Dendritic cell treated with granulocyte-macrophage colony-stimulating factor and Interleukin-4, amounts not matched to agents 40 ng/mL and 50 ng/mL, for 4 days (primary cell): ENCODE results near the gene PCSK6.

Experiments used
- H3K27ac Mint-ChIP-seq: one replicate; pipeline ENCODE4 v1.8.0; 2022; ENCODE audit warnings: mild to moderate bottlenecking, mixed read lengths
- H3K27me3 Mint-ChIP-seq: one replicate; pipeline ENCODE4 v1.8.0; 2022; ENCODE audit warnings: mild to moderate bottlenecking, mixed read lengths
- H3K36me3 Mint-ChIP-seq: one replicate; pipeline ENCODE4 v1.8.0; 2022; ENCODE audit warnings: low read depth, mixed read lengths
- H3K4me1 Mint-ChIP-seq: one replicate; pipeline ENCODE4 v1.8.0; 2022; ENCODE audit warnings: low read depth, mixed read lengths
- H3K4me3 Mint-ChIP-seq: one replicate; pipeline ENCODE4 v1.8.0; 2022; ENCODE audit warnings: mild to moderate bottlenecking, moderate library complexity, mixed read lengths
- H3K9me3 Mint-ChIP-seq: one replicate; pipeline ENCODE4 v1.8.0; 2022; ENCODE audit warnings: mixed read lengths
- intact Hi-C: fragments of 100-400 bp; cut with micrococcal nuclease; formaldehyde crosslinking; loops from one replicate; pipeline ENCODE4 v1.15.0; 2022

PCSK6 gene

DNA sequence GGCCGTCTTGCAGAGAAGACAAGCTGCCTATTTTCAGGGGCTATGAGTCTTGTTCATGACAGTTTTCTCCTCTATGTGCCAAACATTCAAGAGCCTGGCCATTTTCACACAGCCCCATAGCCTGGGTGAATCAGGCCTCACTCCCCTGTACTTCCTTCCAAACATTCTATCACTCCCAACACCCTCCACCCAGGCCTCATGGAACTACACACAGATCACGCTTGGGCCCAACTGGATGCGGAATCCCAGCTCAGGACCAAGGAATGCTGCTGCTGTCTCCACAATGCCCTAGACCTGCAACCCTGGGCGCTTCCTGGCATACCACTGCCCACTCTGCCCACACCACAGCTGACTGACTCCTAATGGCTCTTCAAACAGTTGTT is 39.4 kb upstream of the PCSK6 start:
- Mint-ChIP-seq H3K27me3 (peaks cover 1% of the 10 kb centered on the region), H3K36me3 (no peaks in the 10 kb centered on the region), H3K4me3 (no peak overlapping the region), H3K9me3 (no peaks in the 10 kb centered on the region), H3K27ac (no peak overlapping the region), H3K4me1 (peaks cover 5% of the 10 kb centered on the region)
- intact Hi-C loops: no loop called here

DNA sequence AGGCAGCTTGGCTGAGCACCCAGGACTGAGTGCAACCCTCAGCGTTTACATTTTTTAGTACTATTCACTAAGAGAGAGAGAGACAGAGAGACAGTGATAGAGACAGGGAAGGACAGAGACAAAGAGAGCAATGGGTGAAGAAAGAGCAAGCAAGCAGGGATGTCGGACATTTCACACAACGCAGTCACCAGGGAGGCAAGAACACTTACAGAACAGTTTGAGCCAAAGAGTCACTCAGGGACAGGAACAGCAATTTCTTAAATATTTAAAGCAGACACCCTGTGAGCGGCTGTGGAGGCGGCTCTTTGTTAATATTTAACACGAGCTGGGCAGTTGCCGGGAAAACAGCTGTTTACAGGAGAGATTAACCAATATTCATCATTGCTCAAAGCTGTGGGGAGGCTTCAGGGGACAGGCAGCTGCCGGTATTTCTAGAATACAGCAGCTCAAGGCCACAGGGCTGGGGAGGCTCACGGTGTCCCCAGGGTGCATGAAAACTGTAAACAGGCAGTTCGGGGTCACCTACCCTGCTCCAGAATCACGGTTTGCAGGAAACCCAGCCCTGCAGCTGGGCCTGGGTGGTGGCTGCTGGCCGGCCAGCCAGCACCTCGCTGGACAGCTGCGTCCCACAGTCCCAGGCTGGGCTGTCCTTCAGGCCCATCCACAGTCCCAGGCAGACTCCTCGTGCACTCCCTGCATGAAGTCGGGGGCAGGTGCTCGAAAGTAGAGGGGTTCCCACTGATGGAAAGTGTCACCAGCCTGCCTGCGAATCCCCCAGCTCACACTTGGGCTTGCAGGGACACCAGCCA is 38.8 kb upstream of the PCSK6 start:
- Mint-ChIP-seq H3K36me3 (no peaks in the 10 kb centered on the region), H3K9me3 (no peaks in the 10 kb centered on the region), H3K4me1 (peaks cover 5% of the 10 kb centered on the region), H3K4me3 (no peak overlapping the region), H3K27ac (no peak overlapping the region), H3K27me3 (peaks cover 1% of the 10 kb centered on the region)
- intact Hi-C loops: no loop called here

DNA sequence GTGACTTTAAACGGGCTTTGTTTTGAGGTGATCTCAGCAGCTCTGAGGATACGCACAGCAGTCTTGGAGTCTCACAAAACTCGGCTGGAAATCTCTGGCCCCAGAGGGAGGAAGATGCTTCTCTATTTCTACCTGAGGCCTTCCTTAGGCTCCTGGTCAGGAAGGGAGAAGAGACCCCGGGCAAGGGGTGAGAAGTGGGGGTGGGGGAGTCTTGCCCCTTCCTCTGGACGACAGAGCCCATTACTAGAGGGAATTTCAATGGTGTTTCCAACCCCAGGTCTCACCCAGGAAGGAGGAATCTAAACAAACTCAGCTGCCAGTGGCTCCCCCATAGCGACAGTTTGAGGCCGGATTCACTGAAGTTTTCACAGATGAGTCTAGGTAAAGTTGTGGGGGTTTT is 37.4 kb upstream of the PCSK6 start:
- Mint-ChIP-seq H3K27ac (no peak overlapping the region), H3K4me3 (no peak overlapping the region), H3K9me3 (no peaks in the 10 kb centered on the region), H3K36me3 (no peaks in the 10 kb centered on the region), H3K4me1 (peaks cover 5% of the 10 kb centered on the region), H3K27me3 (peaks cover 1% of the 10 kb centered on the region)
- intact Hi-C loops: no loop called here

DNA sequence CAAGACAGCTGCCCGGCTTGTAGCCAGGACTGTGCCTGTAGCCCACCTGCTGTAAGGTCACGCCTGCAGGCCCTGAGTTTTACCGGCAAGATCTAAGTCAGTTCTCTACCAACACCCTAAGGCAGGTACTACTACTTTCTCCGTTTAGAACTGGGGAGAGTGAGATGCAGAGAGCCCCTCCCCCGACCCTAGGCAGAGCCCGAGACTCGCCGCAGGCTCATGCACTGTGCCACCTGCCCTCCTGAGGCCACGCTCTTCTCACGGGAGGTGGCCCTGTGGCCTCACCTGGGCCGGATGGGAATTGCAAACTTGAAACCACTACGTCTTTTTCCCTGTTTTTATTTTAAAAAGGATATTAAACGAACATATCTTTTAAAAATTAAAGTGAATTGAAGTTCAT is 36.9 kb upstream of the PCSK6 start:
- Mint-ChIP-seq H3K36me3 (no peaks in the 10 kb centered on the region), H3K27me3 (peaks cover 1% of the 10 kb centered on the region), H3K9me3 (no peaks in the 10 kb centered on the region), H3K27ac (no peak overlapping the region), H3K4me1 (peaks cover 8% of the 10 kb centered on the region), H3K4me3 (no peak overlapping the region)
- intact Hi-C loops: no loop called here

DNA sequence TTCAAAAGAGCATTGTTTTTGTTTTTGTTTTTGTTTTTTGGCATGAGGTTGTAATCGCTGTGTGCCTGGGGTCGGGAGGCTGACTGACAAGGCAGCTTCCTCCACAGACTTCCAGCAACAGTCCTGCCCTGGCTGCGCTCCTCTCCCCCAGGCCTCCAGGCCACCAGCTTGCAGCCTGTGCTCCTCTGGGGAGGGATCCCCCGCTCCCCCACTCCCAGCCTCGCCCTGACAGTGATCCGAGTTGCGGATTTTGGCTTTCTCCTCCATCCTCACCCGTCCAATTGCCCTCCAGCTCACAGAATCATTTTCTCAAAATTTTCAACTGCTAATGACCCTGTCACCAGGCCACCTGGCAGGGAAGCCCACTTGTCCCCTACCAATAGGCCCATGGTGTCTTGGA is 36.5 kb upstream of the PCSK6 start:
- Mint-ChIP-seq H3K36me3 (no peaks in the 10 kb centered on the region), H3K4me1 (peaks cover 12% of the 10 kb centered on the region), H3K27ac (no peak overlapping the region), H3K9me3 (no peaks in the 10 kb centered on the region), H3K27me3 (peaks cover 1% of the 10 kb centered on the region), H3K4me3 (no peak overlapping the region)
- intact Hi-C loops: no loop called here

DNA sequence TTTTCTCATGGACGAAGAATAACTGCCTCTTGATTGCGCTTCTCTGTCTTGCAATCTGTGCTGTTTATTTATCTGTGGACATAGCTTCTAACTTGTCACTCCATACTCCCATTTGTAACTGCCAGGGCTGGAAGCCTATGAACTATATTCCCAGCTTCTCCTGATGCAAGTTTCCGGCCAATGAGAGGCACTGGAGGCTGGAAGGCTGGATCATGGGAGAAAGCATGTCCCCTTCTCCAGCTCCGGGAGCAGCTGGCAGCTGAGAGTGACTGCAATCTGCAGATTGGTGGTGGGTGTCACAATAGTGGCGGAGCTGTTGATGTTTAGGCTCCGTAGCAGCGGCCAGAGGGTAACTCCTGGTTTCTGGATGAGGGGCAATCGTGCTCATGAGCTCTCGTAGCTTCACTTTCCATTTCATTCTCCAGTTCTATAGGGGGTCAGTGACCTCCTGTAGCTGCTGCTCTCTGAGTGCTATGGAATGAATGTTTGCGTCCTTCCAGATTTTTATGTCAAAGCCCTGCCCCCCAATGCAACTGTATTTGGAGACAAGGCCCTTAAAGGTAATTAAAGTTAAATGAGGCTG is 35.7 kb upstream of the PCSK6 start:
- Mint-ChIP-seq H3K9me3 (no peaks in the 10 kb centered on the region), H3K4me3 (no peak overlapping the region), H3K4me1 (peaks cover 20% of the 10 kb centered on the region), H3K27ac (no peak overlapping the region), H3K36me3 (no peaks in the 10 kb centered on the region), H3K27me3 (peaks cover 5% of the 10 kb centered on the region)
- intact Hi-C loops: no loop called here

DNA sequence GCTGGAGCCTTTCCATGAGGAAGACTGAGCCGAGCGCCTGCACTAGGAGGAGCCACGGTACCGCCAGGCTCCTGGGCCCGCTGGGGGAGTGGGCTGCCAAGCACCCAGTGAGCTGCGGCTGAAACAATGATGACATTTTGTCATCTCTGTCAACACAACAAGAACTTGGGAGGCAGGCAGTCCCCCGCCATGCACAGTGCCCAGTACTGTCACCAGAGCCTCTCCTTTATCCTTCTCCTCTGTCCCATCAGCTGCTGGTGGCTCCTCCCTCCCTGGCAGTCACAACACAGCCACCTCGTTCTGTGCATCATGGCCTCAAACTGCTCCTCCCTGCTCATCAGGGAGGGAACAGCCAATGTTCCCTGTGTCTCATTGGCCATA is 34.0 kb upstream of the PCSK6 start:
- no peak overlapping the region for H3K4me3 Mint-ChIP-seq
- H3K4me1 Mint-ChIP-seq: peaks cover 20% of the 10 kb centered on the region
- H3K36me3 Mint-ChIP-seq: no peaks in the 10 kb centered on the region
- H3K27me3 Mint-ChIP-seq: peaks cover 10% of the 10 kb centered on the region
- intact Hi-C loops: no loop called here
- H3K9me3 Mint-ChIP-seq: peaks cover 2% of the 10 kb centered on the region
- H3K27ac Mint-ChIP-seq: no peak overlapping the region

DNA sequence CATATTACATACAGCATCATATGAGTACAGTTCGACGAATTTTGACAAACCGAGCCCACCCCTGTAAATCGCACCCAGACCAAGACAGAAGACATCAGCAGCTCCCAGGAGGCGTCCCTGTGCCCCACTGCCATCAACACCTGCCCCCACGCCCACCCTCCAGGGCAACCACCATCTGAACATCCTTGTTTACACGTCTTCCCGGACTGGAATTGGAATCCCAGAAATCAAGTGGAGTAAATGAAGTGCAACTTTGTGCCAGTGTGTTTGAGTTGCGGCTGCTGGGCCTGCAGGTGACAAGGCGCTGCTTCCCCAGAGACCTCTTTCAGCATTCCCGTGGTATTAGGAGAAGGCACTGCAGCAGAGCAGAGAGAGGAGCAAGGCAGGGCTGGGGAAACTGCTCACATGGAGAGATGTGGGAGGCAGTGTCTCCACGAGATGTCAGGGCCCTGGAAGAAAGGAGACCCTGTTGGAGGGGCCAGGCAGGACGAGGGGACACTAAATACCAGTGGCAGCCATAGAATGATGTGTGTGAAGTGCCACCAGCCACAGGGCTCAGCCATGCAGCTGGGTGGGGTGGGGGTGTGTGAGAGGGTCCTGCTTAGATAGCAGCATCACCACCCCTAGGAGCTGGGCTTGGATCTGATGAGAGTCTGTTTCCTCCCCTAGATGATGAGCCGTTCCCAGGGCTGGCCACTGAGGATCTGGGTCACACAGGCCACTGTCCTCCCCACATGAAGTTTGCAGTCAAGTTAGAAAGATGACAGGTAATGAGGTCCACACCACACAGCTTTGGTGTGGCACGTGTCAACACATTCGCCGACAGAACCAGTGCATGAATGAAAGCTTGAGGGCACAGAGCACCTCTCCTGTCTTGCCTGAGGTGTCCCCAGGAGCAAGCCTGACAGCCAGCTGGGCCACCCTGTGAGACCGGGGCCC is 33.4 kb upstream of the PCSK6 start:
- Mint-ChIP-seq H3K9me3 (peaks cover 8% of the 10 kb centered on the region), H3K4me1 (peaks cover 17% of the 10 kb centered on the region), H3K36me3 (no peaks in the 10 kb centered on the region), H3K4me3 (no peak overlapping the region), H3K27ac (no peak overlapping the region), H3K27me3 (peaks cover 9% of the 10 kb centered on the region)
- intact Hi-C loops: no loop called here

DNA sequence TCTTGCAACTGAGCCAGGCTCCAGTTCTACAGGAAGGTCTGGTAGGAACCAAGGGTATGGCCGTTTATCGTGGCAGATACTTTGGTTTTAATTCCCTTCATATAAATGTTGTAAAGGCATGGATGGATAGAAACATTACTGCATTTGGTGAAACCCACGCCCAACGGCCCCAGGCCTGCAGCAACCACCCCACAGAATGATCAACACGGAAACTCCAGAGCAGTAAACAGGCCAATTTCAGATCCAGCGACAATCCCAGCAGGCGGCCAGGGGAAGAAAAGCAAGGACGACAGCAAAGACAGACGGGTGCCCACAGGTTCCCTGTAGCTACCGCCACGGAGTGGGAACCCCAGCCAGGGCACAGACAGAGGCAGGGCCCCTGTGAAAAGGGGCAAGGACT is 32.6 kb upstream of the PCSK6 start:
- Mint-ChIP-seq H3K27ac (no peak overlapping the region), H3K9me3 (peaks cover 16% of the 10 kb centered on the region), H3K4me3 (no peak overlapping the region), H3K36me3 (no peaks in the 10 kb centered on the region), H3K27me3 (peaks cover 9% of the 10 kb centered on the region), H3K4me1 (peaks cover 15% of the 10 kb centered on the region)
- intact Hi-C loops: no loop called here

DNA sequence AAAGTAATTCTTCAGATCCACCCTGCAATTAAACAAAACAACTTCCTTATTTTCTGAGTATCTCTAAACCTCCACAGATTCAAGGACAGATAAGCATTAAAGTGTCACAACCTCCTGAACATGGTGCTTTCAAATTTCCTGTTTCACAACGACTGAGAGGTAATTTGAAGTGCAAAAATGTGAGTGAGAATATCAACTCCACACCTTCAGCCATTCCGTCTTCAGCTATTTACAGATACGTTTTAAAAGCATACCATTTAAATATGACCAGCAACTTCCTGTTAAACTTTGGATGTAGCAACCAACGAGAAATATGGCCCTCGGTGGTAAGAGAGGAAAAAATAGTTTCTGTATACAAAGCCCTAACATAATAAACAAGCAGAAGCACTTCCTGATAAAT is 32.1 kb upstream of the PCSK6 start:
- H3K36me3 Mint-ChIP-seq: no peaks in the 10 kb centered on the region
- peaks cover 21% of the 10 kb centered on the region for H3K9me3 Mint-ChIP-seq
- intact Hi-C loops: no loop called here
- no peak overlapping the region for H3K4me3 Mint-ChIP-seq
- H3K27me3 Mint-ChIP-seq: peaks cover 9% of the 10 kb centered on the region
- H3K4me1 Mint-ChIP-seq: peaks cover 15% of the 10 kb centered on the region
- no peak overlapping the region for H3K27ac Mint-ChIP-seq

DNA sequence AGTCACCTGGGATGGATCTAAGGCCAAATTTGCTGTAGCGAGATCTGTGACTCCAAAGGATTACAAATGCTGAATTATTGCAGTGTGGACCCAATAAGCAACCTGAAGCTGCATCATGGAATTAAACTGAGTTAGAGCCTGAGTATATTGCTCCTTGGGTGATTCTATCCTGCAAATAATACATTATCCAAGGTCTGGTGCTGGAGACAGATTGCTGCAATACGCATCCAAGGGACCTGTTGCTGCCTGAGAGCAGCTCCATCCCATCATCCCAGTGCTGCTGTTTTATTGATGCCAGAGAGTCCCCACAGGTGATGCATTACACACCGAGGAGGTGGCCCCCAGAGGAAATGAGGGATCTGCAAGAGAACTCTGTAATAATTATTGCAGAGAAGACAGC is 31.6 kb upstream of the PCSK6 start:
- no peak overlapping the region for H3K27ac Mint-ChIP-seq

DNA sequence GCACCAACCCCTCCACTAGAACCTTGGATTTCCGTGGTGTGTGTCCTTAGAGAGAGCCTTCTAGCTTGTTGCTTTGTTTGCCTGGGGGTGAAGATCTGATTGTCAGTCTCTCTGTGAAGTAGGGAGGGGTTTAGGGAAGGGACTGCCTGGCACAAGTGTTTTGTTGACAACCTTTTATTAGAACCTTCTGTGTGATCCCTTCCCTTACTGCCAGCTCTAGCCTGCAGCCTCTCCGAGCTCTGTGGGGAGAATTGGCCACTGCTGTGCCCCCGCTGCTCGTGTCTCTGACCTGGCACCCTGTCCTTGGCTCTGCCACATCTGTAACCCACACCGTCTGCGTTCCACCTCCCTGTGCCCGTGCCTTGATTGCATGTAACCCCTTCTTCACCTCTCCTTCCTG is 30.9 kb upstream of the PCSK6 start:
- Mint-ChIP-seq H3K9me3 (peaks cover 33% of the 10 kb centered on the region), H3K4me1 (peaks cover 15% of the 10 kb centered on the region), H3K4me3 (no peak overlapping the region), H3K36me3 (no peaks in the 10 kb centered on the region), H3K27ac (no peak overlapping the region), H3K27me3 (peaks cover 9% of the 10 kb centered on the region)
- intact Hi-C loops: no loop called here

More for the DNA sequence above, 31.6 kb upstream of the PCSK6 start:
- intact Hi-C loops: no loop called here
- Mint-ChIP-seq H3K36me3 (no peaks in the 10 kb centered on the region), H3K4me3 (no peak overlapping the region), H3K9me3 (peaks cover 26% of the 10 kb centered on the region), H3K4me1 (peaks cover 15% of the 10 kb centered on the region), H3K27me3 (peaks cover 9% of the 10 kb centered on the region)

DNA sequence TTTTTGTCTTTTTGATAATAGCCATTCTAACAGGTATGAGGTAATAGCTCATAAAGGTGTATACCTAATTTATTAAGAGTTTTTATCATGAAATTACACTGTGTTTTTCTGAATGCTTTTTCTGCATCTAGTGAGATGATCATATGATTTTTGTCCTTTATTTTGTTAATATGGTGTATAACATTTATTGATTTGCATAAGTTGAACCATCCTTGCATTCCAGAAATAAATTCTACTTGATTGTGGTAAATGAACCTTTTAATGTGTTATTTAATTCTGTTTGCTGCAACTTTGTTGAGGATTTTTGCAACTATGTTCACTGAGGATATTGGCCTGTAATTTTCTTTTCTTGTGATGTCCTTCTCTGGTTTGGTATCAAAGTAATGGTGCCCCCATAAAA is 28.0 kb upstream of the PCSK6 start:
- Mint-ChIP-seq H3K4me1 (peaks cover 15% of the 10 kb centered on the region), H3K9me3 (peaks cover 35% of the 10 kb centered on the region), H3K27me3 (peaks cover 14% of the 10 kb centered on the region), H3K4me3 (no peak overlapping the region), H3K36me3 (no peaks in the 10 kb centered on the region), H3K27ac (no peak overlapping the region)
- intact Hi-C loops: no loop called here

DNA sequence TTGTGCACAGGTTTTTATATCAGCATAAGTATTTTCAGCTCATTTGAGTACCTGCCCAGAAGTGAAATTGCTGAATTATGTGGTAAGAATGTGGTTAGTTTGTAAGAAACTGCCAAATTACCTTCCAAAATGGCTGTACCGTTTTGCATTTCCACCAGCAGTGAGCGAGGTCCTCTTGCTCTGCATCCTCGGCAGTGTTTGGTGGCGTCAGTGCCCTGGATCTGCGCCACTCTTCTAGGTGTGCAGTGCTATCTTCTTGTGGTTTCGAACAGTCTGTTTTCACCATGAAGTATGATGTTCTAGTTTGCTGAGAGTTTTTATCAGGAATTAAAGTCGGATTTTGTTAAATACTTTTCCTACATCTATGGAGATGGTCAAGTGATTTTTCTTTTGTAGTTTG is 24.8 kb upstream of the PCSK6 start:
- intact Hi-C loops: no loop called here
- H3K9me3 Mint-ChIP-seq: peaks cover 35% of the 10 kb centered on the region
- H3K27me3 Mint-ChIP-seq: peaks cover 11% of the 10 kb centered on the region
- no peak overlapping the region for H3K4me3 Mint-ChIP-seq
- no peaks in the 10 kb centered on the region for H3K4me1 Mint-ChIP-seq
- no peak overlapping the region for H3K27ac Mint-ChIP-seq
- no peaks in the 10 kb centered on the region for H3K36me3 Mint-ChIP-seq
